Measurements from ENCODE around the gene RHOA.
"Not testable (repeated sequence)": the region's sequence is repeated elsewhere in the genome, so short reads cannot be mapped to it uniquely, and the experiment has no call there.

Gene RHOA

GRCh38 chr3:49410846-49411534 is 786 bp downstream of the RHOA start:
- H3K36me3 ChIP-seq (ENCODE audit: control insufficient read depth, insufficient read depth, low read length): peaks cover 2% of the 10 kb centered on the region
- H3K4me3 ChIP-seq (ENCODE audit: low read depth, low read length): peak overlapping the region; percentile 95
- no peaks in the 10 kb centered on the region for H3K9me3 ChIP-seq (ENCODE audit: control insufficient read depth, insufficient read depth, low read length)
- H3K4me1 ChIP-seq (ENCODE audit: control insufficient read depth, insufficient read depth, low read length): peaks cover 19% of the 10 kb centered on the region
- peak overlapping the region; percentile 90 for H3K9ac ChIP-seq (ENCODE audit: low read depth, low read length)
- H3K27me3 ChIP-seq (ENCODE audit: control insufficient read depth, insufficient read depth, low read length): no peaks in the 10 kb centered on the region

GRCh38 chr3:49410066-49410845 is 1.5 kb downstream of the RHOA start:
- Histone ChIP-seq H3K9ac (ENCODE audit: low read depth, low read length) (peak overlapping the region; percentile 90), H3K4me3 (ENCODE audit: low read depth, low read length) (peak overlapping the region; percentile 95), H3K9me3 (ENCODE audit: control insufficient read depth, insufficient read depth, low read length) (no peaks in the 10 kb centered on the region), H3K36me3 (ENCODE audit: control insufficient read depth, insufficient read depth, low read length) (peaks cover 2% of the 10 kb centered on the region), H3K4me1 (ENCODE audit: control insufficient read depth, insufficient read depth, low read length) (peaks cover 21% of the 10 kb centered on the region), H3K27me3 (ENCODE audit: control insufficient read depth, insufficient read depth, low read length) (no peaks in the 10 kb centered on the region)

GRCh38 chr3:49406571-49407565 is 4.9 kb downstream of the RHOA start:
- Histone ChIP-seq H3K27me3 (ENCODE audit: control insufficient read depth, insufficient read depth, low read length) (no peaks in the 10 kb centered on the region), H3K9me3 (ENCODE audit: control insufficient read depth, insufficient read depth, low read length) (no peaks in the 10 kb centered on the region), H3K4me3 (ENCODE audit: low read depth, low read length) (no peak overlapping the region), H3K4me1 (ENCODE audit: control insufficient read depth, insufficient read depth, low read length) (peaks cover 15% of the 10 kb centered on the region), H3K9ac (ENCODE audit: low read depth, low read length) (no peak overlapping the region), H3K36me3 (ENCODE audit: control insufficient read depth, insufficient read depth, low read length) (peaks cover 6% of the 10 kb centered on the region)

GRCh38 chr3:49405570-49405969 is 6.2 kb downstream of the RHOA start:
- peaks cover 15% of the 10 kb centered on the region for H3K4me1 ChIP-seq (ENCODE audit: control insufficient read depth, insufficient read depth, low read length)
- not testable (repeated sequence) for H3K36me3 ChIP-seq (ENCODE audit: control insufficient read depth, insufficient read depth, low read length); H3K9me3 ChIP-seq (ENCODE audit: control insufficient read depth, insufficient read depth, low read length); H3K9ac ChIP-seq (ENCODE audit: low read depth, low read length); H3K4me3 ChIP-seq (ENCODE audit: low read depth, low read length); H3K27me3 ChIP-seq (ENCODE audit: control insufficient read depth, insufficient read depth, low read length)

- Histone ChIP-seq H3K9ac (ENCODE audit: low read depth, low read length) (no peak overlapping the region), H3K36me3 (ENCODE audit: control insufficient read depth, insufficient read depth, low read length) (peaks cover 5% of the 10 kb centered on the region), H3K4me1 (ENCODE audit: control insufficient read depth, insufficient read depth, low read length) (peaks cover 7% of the 10 kb centered on the region), H3K9me3 (ENCODE audit: control insufficient read depth, insufficient read depth, low read length) (no peaks in the 10 kb centered on the region), H3K4me3 (ENCODE audit: low read depth, low read length) (no peak overlapping the region), H3K27me3 (ENCODE audit: control insufficient read depth, insufficient read depth, low read length) (no peaks in the 10 kb centered on the region)
Measured at GRCh38 chr3:49403891-49404290, 7.9 kb downstream of the RHOA start.

- H3K36me3 ChIP-seq (ENCODE audit: control insufficient read depth, insufficient read depth, low read length): peaks cover 5% of the 10 kb centered on the region
- no peak overlapping the region for H3K4me3 ChIP-seq (ENCODE audit: low read depth, low read length)
- H3K4me1 ChIP-seq (ENCODE audit: control insufficient read depth, insufficient read depth, low read length): peaks cover 7% of the 10 kb centered on the region
Measured at GRCh38 chr3:49401766-49402165, 10.0 kb downstream of the RHOA start.

GRCh38 chr3:49399461-49399860 is 12.3 kb downstream of the RHOA start:
- no peak overlapping the region for H3K4me3 ChIP-seq (ENCODE audit: low read depth, low read length)
- peaks cover 9% of the 10 kb centered on the region for H3K36me3 ChIP-seq (ENCODE audit: control insufficient read depth, insufficient read depth, low read length)
- H3K4me1 ChIP-seq (ENCODE audit: control insufficient read depth, insufficient read depth, low read length): no peaks in the 10 kb centered on the region
- no peaks in the 10 kb centered on the region for H3K27me3 ChIP-seq (ENCODE audit: control insufficient read depth, insufficient read depth, low read length)
- no peak overlapping the region for H3K9ac ChIP-seq (ENCODE audit: low read depth, low read length)
- no peaks in the 10 kb centered on the region for H3K9me3 ChIP-seq (ENCODE audit: control insufficient read depth, insufficient read depth, low read length)

More at GRCh38 chr3:49401766-49402165, 10.0 kb downstream of the RHOA start:
- H3K9ac ChIP-seq (ENCODE audit: low read depth, low read length): peak overlapping the region; percentile 37
- no peaks in the 10 kb centered on the region for H3K27me3 ChIP-seq (ENCODE audit: control insufficient read depth, insufficient read depth, low read length)
- H3K9me3 ChIP-seq (ENCODE audit: control insufficient read depth, insufficient read depth, low read length): no peaks in the 10 kb centered on the region

- Histone ChIP-seq H3K9ac (ENCODE audit: low read depth, low read length) (no peak overlapping the region), H3K36me3 (ENCODE audit: control insufficient read depth, insufficient read depth, low read length) (peaks cover 7% of the 10 kb centered on the region)
Measured at GRCh38 chr3:49397470-49397869, 14.3 kb downstream of the RHOA start.

GRCh38 chr3:49391310-49391709 is 20.5 kb downstream of the RHOA start:
- H3K4me1 ChIP-seq (ENCODE audit: control insufficient read depth, insufficient read depth, low read length); H3K4me3 ChIP-seq (ENCODE audit: low read depth, low read length); H3K36me3 ChIP-seq (ENCODE audit: control insufficient read depth, insufficient read depth, low read length): not testable (repeated sequence)

More at GRCh38 chr3:49397470-49397869, 14.3 kb downstream of the RHOA start:
- H3K4me1 ChIP-seq (ENCODE audit: control insufficient read depth, insufficient read depth, low read length): no peaks in the 10 kb centered on the region
- no peaks in the 10 kb centered on the region for H3K27me3 ChIP-seq (ENCODE audit: control insufficient read depth, insufficient read depth, low read length)
- no peak overlapping the region for H3K4me3 ChIP-seq (ENCODE audit: low read depth, low read length)
- no peaks in the 10 kb centered on the region for H3K9me3 ChIP-seq (ENCODE audit: control insufficient read depth, insufficient read depth, low read length)

GRCh38 chr3:49389297-49389696 is 22.5 kb downstream of the RHOA start:
- Histone ChIP-seq H3K9me3 (ENCODE audit: control insufficient read depth, insufficient read depth, low read length) (no peaks in the 10 kb centered on the region), H3K27me3 (ENCODE audit: control insufficient read depth, insufficient read depth, low read length) (no peaks in the 10 kb centered on the region), H3K4me3 (ENCODE audit: low read depth, low read length) (no peak overlapping the region), H3K9ac (ENCODE audit: low read depth, low read length) (no peak overlapping the region), H3K36me3 (ENCODE audit: control insufficient read depth, insufficient read depth, low read length) (peaks cover 3% of the 10 kb centered on the region), H3K4me1 (ENCODE audit: control insufficient read depth, insufficient read depth, low read length) (no peaks in the 10 kb centered on the region)

More at GRCh38 chr3:49391310-49391709, 20.5 kb downstream of the RHOA start:
- not testable (repeated sequence) for H3K9ac ChIP-seq (ENCODE audit: low read depth, low read length); H3K27me3 ChIP-seq (ENCODE audit: control insufficient read depth, insufficient read depth, low read length); H3K9me3 ChIP-seq (ENCODE audit: control insufficient read depth, insufficient read depth, low read length)

- Histone ChIP-seq H3K36me3 (ENCODE audit: control insufficient read depth, insufficient read depth, low read length) (peaks cover 3% of the 10 kb centered on the region), H3K27me3 (ENCODE audit: control insufficient read depth, insufficient read depth, low read length) (no peaks in the 10 kb centered on the region), H3K4me1 (ENCODE audit: control insufficient read depth, insufficient read depth, low read length) (no peaks in the 10 kb centered on the region), H3K9me3 (ENCODE audit: control insufficient read depth, insufficient read depth, low read length) (no peaks in the 10 kb centered on the region), H3K4me3 (ENCODE audit: low read depth, low read length) (no peak overlapping the region), H3K9ac (ENCODE audit: low read depth, low read length) (no peak overlapping the region)
Measured at GRCh38 chr3:49388289-49388820, 23.4 kb downstream of the RHOA start.
